ENCODE measurements around the gene KLHDC7B. TPM values are rescaled to one million over a fixed set of nuclear protein-coding genes. Genes with fewer than 3 reads are reported as not detected.

KLHDC7B gene
- total and polyA plus RNA-seq, 2 of the 13 experiments (the other 11 are each of a cell fraction or from before 2014, with no cell fraction given) = 0.11 TPM; not detected in 1

GRCh38 chr22:50569041-50569459 lies 23.4 kb downstream of the KLHDC7B start (continued):
- TF ChIP-seq ZNF142 (CRISPR knock-in tag; IDR thresholded peaks at IDR 0.05) = no peak
- no peak for TF ChIP-seq ZNF674 (CRISPR knock-in tag; IDR thresholded peaks at IDR 0.05; ENCODE audit: low read depth)
- peak; percentile 52 for TF ChIP-seq TEAD3 (CRISPR knock-in tag; optimal IDR thresholded peaks at IDR 0.05; ENCODE audit: borderline replicate concordance)
- peak; percentile 84 for TF ChIP-seq ZBTB33 (CRISPR knock-in tag; IDR thresholded peaks at IDR 0.05)
- no peak for TF ChIP-seq ZNF724P (CRISPR knock-in tag; IDR thresholded peaks at IDR 0.05; ENCODE audit: borderline replicate concordance)
- TF ChIP-seq DPF2 (CRISPR knock-in tag; IDR thresholded peaks at IDR 0.05; ENCODE audit: borderline replicate concordance, low read depth) = peak; percentile 64
- no peak for TF ChIP-seq HMGA1 (CRISPR knock-in tag; conservative IDR thresholded peaks at IDR 0.05)
- TF ChIP-seq ZBTB39 (CRISPR knock-in tag; IDR thresholded peaks at IDR 0.05) = no peak
- no peak for TF ChIP-seq HDAC1 (CRISPR knock-in tag; IDR thresholded peaks at IDR 0.05)
- no peak for TF ChIP-seq ZNF7 (CRISPR knock-in tag; IDR thresholded peaks at IDR 0.05)
- TF ChIP-seq, protein P1, sequence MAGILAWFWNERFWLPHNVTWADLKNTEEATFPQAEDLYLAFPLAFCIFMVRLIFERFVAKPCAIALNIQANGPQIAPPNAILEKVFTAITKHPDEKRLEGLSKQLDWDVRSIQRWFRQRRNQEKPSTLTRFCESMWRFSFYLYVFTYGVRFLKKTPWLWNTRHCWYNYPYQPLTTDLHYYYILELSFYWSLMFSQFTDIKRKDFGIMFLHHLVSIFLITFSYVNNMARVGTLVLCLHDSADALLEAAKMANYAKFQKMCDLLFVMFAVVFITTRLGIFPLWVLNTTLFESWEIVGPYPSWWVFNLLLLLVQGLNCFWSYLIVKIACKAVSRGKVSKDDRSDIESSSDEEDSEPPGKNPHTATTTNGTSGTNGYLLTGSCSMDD (CRISPR knock-in tag; IDR thresholded peaks at IDR 0.05) = no peak
- TF ChIP-seq PCBP1 (IDR thresholded peaks at IDR 0.05; ENCODE audit: borderline replicate concordance, low read depth, low read length) = no peak
- no peak for TF ChIP-seq KDM5A (IDR thresholded peaks at IDR 0.05; ENCODE audit: borderline replicate concordance, low read length)
- TF ChIP-seq BCL6 (CRISPR knock-in tag; IDR thresholded peaks at IDR 0.05) = peak; percentile 15; the same call in 1 of the 2 replicates
- TF ChIP-seq DMAP1 (CRISPR knock-in tag; IDR thresholded peaks at IDR 0.05) = no peak
- TF ChIP-seq HNRNPL (IDR thresholded peaks at IDR 0.05; ENCODE audit: low read depth, low read length) = 0 out of 2 replicates have a peak, but pooled peaks have one; percentile 40
- TF ChIP-seq ZNF382 (CRISPR knock-in tag; IDR thresholded peaks at IDR 0.05; ENCODE audit: borderline replicate concordance) = no peak
- TF ChIP-seq ZNF484 (CRISPR knock-in tag; IDR thresholded peaks at IDR 0.05; ENCODE audit: borderline replicate concordance, low read depth) = no peak
